ENCODE measurements around the gene RIOK2. TPM values are rescaled to one million over a fixed set of nuclear protein-coding genes. Genes with fewer than 3 reads are reported as not detected.

RIOK2 gene
- total RNA-seq, 2 experiments from 2014 or later: 24.7 to 28.0 TPM

- H3K4me1 Mint-ChIP-seq: no peaks in the 10 kb centered on the region
- H3K27ac Mint-ChIP-seq: no peak overlapping the region
- no peak overlapping the region for H3K4me3 Mint-ChIP-seq
- DNase-seq (no peak), ATAC-seq (no peak)
- H3K36me3 Mint-ChIP-seq: no peaks in the 10 kb centered on the region
- H3K9me3 Mint-ChIP-seq (ENCODE audit: low read depth): no peaks in the 10 kb centered on the region
- peaks cover 6% of the 10 kb centered on the region for H3K27me3 Mint-ChIP-seq
- CTCF ChIA-PET: interaction anchor here (1.4 kb wide), 1 partner anchor 32 kb away, joined by 4 read pairs; the partner anchor contains the start of gene LIX1
Measured at GRCh38 chr5:97111004-97111403, 72.0 kb downstream of the RIOK2 start.

Other genes with a start within 250 kb of the RIOK2 start
- gene LNPEP, start 247.2 kb downstream of the RIOK2 start, total RNA-seq: 10 to 100 TPM; 67.4 to 80.4 TPM
- not detected for gene LIX1, start 40.6 kb downstream of the RIOK2 start, total RNA-seq

Measured in activated CD8-positive, alpha-beta memory T cell treated with anti-CD3 and anti-CD28 coated beads, Interleukin-2, amount 10 ng/mL, durations not matched to agents 7 days and 5 days (primary cell).